Hematopoietic multipotent progenitor cell treated with erythropoietin and hydrocortisone succinate and interleukin-3 and kit ligand, for 8 days (in vitro differentiated cells): ENCODE measurements around the gene SLC27A5.
A peak's percentile ranks its signal among the peaks of the same experiment; 100 is the strongest.
"Not testable (repeated sequence)": the region's sequence is repeated elsewhere in the genome, so short reads cannot be mapped to it uniquely, and the experiment has no call there.

ENCODE experiments used
- DNase-seq: peaks from one replicate; pipeline ENCODE4 v3.0.0-alpha.2; 2015

The SLC27A5 gene

GRCh38 chr19:58521651-58522050, 9.9 kb upstream of the SLC27A5 start:
- no peak for DNase-seq

- DNase-seq: no peak
Observed at GRCh38 chr19:58520257-58520599, 8.4 kb upstream of the SLC27A5 start.

DNA sequence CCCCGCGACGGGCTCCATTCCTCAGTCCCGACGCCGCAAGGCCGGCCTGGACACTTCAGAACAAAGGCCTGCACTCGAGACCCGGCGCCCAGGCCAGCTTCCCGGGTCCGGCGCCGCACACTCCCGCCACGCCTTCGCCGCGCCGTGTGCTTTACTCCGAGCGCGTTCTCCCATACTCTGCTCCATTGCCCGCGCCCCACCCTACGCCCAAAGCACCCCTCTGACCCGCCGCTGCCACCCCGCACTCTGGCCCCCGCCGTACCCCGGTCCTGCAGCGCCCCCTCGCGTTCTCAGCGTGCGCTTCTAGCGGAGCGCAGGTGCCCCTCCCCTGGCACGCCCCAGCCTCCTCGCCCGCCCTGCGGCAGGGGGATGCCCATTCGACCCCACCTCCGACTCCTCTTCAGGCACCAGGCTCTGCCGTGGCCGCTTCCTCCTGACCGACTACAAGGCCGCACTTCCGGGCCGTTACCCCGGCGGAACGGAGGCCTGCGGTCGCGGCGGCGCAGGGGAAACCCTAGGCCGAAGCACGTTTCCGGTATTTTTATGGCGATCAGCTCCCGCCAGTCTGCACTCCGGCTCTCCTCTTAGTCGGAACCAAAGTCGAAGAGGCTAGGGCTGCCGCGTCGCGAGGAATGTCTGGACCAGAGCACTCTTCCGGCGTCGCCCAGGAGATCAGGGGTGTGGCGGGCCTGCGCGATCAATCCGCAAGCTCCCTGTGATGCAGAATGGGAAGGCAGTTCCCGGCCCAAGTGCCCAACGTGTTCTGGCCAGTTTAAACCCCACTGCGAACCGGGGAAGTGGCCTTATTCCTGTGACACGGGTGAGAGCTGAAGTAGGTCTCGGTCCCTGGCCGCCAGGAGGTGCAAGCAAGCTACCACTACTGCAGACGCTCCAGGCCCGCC, 7.8 kb upstream of the SLC27A5 start, which contains the start of gene ZBTB45:
ZBTB45 (minus strand) TSS at position 456 of the 902 bp plus-strand sequence. CDS start 2,137 bp downstream, outside the sequence.
- DNase-seq: peak; percentile 95

- peak; percentile 78 for DNase-seq
Observed at GRCh38 chr19:58519087-58519354, 7.2 kb upstream of the SLC27A5 start.

- DNase-seq: peak; percentile 78
Observed at GRCh38 chr19:58518256-58519086, 6.7 kb upstream of the SLC27A5 start.

- no peak for DNase-seq
Observed at GRCh38 chr19:58516964-58517833, 5.4 kb upstream of the SLC27A5 start.

DNA sequence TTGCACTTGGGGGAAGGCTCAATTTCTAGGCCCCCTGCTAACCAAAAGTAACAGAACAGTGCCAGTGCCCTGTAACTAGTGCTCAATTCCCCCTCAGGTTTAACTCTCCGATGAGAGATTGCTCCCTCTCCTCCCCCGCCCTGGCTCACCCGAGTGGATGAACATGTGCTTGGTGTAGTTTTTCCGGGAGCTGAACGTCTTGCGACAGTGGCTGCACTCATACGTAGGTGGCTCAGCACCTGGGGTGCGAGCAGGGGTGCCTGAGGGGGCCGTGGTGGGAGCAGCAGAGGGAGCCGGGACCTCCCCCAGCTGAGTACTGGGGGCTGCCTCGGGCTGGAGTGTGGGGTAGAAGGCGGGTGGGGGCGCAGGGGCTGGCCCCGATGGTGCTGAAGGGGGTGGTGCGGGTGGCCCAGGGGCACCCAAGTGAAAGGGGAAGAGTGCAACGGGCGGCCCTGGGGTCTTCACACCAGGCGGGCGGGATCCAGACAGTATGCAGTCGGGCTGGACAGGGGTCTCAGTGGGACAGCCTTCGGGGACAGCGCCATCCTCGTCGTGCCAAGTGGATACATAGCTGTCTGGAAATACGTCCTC, 4.5 kb upstream of the SLC27A5 start:
- DNase-seq: no peak

DNA sequence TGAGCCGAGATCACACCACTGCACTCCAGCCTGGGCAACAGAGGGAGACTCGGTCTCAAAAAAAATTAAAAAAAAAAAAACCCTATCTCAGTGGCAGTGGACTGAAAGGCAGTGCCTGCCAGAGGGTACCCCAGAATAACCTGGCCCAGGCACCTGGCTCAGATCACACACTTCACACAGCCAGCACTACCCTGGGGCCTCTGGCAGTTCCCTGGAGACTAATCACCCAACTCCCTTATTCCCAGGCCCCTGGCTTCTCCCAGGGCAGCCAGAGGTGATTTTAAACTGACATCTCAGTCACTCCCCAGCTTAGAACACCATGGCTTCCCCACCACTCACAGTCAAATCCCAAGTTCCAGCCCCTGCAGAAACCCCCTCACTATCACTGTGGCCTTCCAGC, 3.5 kb upstream of the SLC27A5 start:
- DNase-seq: no peak

GRCh38 chr19:58514564-58515022, 2.8 kb upstream of the SLC27A5 start:
- no peak for DNase-seq

GRCh38 chr19:58513694-58514563, 2.1 kb upstream of the SLC27A5 start:
- DNase-seq: peak; percentile 94

- no peak for DNase-seq
Observed at GRCh38 chr19:58513213-58513693, 1.5 kb upstream of the SLC27A5 start.

GRCh38 chr19:58510084-58510862, 1.5 kb downstream of the SLC27A5 start:
- no peak for DNase-seq

- peak; percentile 96 for DNase-seq
Observed at GRCh38 chr19:58509731-58510083, 2.1 kb downstream of the SLC27A5 start.

GRCh38 chr19:58507602-58508223, 4.1 kb downstream of the SLC27A5 start:
- not testable (repeated sequence) for DNase-seq

GRCh38 chr19:58500242-58500641, 11.6 kb downstream of the SLC27A5 start:
- no peak for DNase-seq

DNA sequence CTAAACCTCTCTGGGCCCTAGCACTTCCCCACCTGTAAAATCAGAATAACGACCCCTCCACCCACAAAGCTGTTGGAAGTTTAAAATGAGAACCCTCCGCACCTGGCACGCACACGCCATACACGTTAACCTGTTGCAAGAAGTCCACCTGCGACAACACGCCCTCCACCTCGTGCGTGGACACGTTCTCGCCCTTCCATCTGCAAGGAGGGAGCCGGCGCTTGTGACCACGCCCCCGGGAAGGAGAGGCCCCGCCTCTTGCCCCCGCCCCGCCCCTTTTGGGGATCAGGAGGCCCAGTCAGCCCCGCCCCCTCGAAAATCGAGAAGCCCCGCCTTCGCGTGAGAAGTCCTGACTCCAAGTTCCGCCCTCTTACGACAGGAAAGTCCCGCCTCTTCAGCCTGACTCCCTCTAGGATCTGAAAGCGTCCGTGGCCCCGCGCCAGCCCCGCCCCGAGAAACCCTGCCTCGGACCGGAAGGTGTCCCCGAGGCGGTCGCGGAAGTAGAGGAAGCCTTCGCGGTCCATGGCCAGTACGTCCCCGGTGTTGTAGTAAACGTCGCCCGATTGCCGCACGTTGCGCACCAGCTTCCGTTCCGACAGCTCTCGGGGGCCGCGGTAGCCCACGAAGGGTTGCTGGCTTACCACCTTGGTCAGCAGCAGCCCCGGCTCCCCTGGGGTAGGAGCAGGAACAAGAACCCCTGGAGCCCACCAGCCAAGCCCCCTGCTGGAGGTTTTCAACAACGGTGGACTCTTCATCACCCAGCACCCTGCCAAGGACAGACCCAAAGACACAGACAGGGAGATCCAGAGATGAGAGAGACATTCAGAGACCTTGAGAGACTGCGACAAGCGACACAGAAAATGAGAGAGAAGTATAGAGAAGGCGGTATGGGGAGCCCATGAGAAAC, 12.5 kb downstream of the SLC27A5 start:
- DNase-seq: peak; percentile 100

GRCh38 chr19:58498316-58499020, 13.3 kb downstream of the SLC27A5 start:
- no peak for DNase-seq

DNA sequence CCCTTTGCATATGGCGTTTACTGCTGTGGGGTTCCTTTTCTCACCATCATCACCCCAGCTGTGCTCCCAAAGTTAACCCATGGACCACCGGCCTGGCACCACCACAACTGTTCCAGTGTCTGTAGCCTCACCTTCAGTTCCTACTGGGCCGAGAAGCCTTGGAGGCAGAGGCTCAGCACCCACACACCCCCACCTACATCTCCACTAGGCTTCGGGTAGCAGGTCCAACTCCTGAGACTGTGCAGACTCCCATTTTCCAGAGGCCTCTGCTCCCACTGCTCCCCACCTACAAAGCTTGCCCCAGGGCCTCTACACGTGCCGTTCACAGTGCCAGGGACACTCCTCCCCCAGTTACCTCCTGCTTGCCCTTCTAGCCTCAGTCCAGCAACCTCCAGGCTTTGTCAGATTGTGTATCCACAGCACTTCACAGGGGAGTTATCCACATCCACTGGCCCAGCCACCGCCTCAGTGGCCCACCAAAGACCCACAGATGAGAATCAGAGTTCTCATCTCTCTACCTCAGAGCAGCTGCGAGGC, 14.1 kb downstream of the SLC27A5 start:
- DNase-seq: no peak
